Large intestine (tissue), 3 donors: ENCODE measurements around the gene GALNT17. TPM values are rescaled to one million over a fixed set of nuclear protein-coding genes. Genes with fewer than 3 reads are reported as not detected.

Source experiments
- DNase-seq, 2 donors: peaks; one replicate each; pipeline versions ENCODE4 v3.0.0 to v3.0.0-alpha.2; 2013
- H3K27ac ChIP-seq: one replicate; pipeline ENCODE4 v1.5.1; 2013; ENCODE audit warnings: low read length
- H3K27me3 ChIP-seq: 2 replicates; pipeline ENCODE4 v1.6.1; 2013; ENCODE audit warnings: low read length; ENCODE audit not compliant: control insufficient read depth, insufficient read depth
- H3K36me3 ChIP-seq: 2 replicates; pipeline ENCODE4 v1.6.1; 2013; ENCODE audit warnings: low read length; ENCODE audit not compliant: control insufficient read depth, insufficient read depth
- H3K4me1 ChIP-seq: one replicate; pipeline ENCODE4 v1.6.1; 2013; ENCODE audit warnings: low read length; ENCODE audit not compliant: control insufficient read depth, insufficient read depth
- H3K4me3 ChIP-seq: one replicate; pipeline ENCODE4 v1.5.1; 2013; ENCODE audit warnings: low read length
- H3K9me3 ChIP-seq: one replicate; pipeline ENCODE4 v1.6.1; 2013; ENCODE audit warnings: mild to moderate bottlenecking, low read depth, low read length, moderate library complexity; ENCODE audit not compliant: control insufficient read depth
- WGBS: methylation state at CpG from one replicate; pipeline ENCODE4 v1.1.5; 2013; ENCODE audit warnings: low lambda C conversion rate; ENCODE audit not compliant: insufficient coverage; 5-methylcytosine and 5-hydroxymethylcytosine counted together
- polyA plus RNA-seq: library from polyadenylated mRNA; unstranded; fragments of 120-200 nt; gene quantifications from one replicate; pipeline ENCODE4 v1.2.1, GENCODE V29; 2013

GALNT17 gene
- polyA plus RNA-seq, 1 donor, result 2.7 TPM

DNA sequence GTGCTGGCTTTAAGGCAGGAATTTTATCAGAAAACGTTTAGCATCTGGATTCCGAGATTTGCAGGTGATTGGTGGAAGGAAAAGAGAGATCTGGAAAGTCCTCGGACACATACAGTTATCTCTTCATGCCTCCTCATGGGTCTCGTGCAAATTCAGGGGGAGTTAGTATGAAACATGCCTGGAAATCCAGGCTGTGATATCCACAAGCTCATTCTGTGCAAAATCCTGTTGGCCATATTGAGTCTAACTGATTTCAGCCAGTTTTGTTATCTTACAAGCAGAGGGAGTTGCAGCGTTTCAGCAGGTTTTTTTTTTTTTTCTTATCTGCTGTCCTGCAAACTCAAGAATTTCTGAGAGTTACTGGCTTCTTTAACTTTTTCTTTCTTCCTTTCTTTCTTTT, 411.5 kb downstream of the GALNT17 start:
- Histone ChIP-seq H3K4me3 (no peak overlapping the region), H3K27ac (no peak overlapping the region), H3K4me1 (no peaks in the 10 kb centered on the region), H3K36me3 (no peaks in the 10 kb centered on the region), H3K27me3 (no peaks in the 10 kb centered on the region), H3K9me3 (no peaks in the 10 kb centered on the region)
- no peak for DNase-seq
- 10% methylated on average over 2 of the region's 5 CpGs for WGBS

DNA sequence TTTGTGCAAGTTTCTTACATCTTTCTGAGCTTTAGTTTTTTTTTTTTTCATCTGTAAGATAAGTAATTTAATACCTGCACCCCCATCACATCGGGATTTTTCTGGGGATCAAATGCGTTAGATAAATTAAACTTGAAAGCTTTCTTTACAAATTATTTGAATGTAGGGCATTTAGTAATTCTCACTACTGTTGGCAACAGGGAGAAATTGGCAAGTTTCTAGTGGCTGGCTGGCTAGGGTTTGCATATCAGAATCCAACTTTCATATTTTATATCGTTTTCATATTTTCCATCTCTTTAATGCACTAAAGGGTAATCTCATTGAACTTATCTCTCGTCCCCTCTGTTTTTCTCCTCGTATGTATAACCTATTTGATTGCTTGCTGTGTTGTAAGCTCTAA, 412.9 kb downstream of the GALNT17 start:
- no peaks in the 10 kb centered on the region for H3K36me3 ChIP-seq
- no peaks in the 10 kb centered on the region for H3K9me3 ChIP-seq
- H3K27me3 ChIP-seq, result no peaks in the 10 kb centered on the region
- no peaks in the 10 kb centered on the region for H3K4me1 ChIP-seq
- no peak overlapping the region for H3K4me3 ChIP-seq
- H3K27ac ChIP-seq, result no peak overlapping the region
- 43% methylated on average over 2 of the region's 5 CpGs for WGBS
- DNase-seq, result no peak

GRCh38 chr7:71547426-71547825, 415.5 kb downstream of the GALNT17 start:
- Histone ChIP-seq H3K4me3 (no peak overlapping the region), H3K27ac (no peak overlapping the region), H3K4me1 (no peaks in the 10 kb centered on the region), H3K27me3 (no peaks in the 10 kb centered on the region), H3K36me3 (no peaks in the 10 kb centered on the region), H3K9me3 (no peaks in the 10 kb centered on the region)
- no peak for DNase-seq
- WGBS, result no CpG with 5 or more reads among the region's 6 CpGs

- no peak for DNase-seq
- no CpG with 5 or more reads among the region's 3 CpGs for WGBS
- no peaks in the 10 kb centered on the region for H3K4me1 ChIP-seq
- no peaks in the 10 kb centered on the region for H3K9me3 ChIP-seq
- no peak overlapping the region for H3K27ac ChIP-seq
- no peaks in the 10 kb centered on the region for H3K36me3 ChIP-seq
- no peak overlapping the region for H3K4me3 ChIP-seq
- H3K27me3 ChIP-seq, result no peaks in the 10 kb centered on the region
Measured at GRCh38 chr7:71548746-71549145, 416.8 kb downstream of the GALNT17 start.

DNA sequence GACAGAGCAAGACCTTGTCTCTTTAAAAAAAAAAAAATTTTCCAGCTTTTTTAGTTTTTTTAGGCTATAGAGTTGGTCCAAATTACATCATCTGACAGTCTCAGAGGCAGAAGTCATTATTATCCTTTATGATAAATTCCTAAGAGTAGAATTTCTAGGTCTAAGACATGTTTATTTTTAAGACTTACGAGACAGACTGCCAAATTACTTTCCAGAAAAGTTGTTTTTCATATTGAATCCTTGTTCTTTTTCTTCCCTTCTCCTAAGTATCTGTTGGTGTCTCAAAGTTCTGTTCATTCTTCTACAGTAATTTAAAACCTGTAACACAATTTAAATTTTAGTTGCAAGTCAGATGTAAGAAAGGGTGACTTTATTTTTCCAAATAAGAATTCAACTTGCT, 421.4 kb downstream of the GALNT17 start:
- Histone ChIP-seq H3K4me3 (no peak overlapping the region), H3K4me1 (no peaks in the 10 kb centered on the region), H3K27me3 (no peaks in the 10 kb centered on the region), H3K36me3 (no peaks in the 10 kb centered on the region), H3K27ac (no peak overlapping the region), H3K9me3 (no peaks in the 10 kb centered on the region)
- no CpG with 5 or more reads among the region's 1 CpG for WGBS
- DNase-seq, result no peak

GRCh38 chr7:71555758-71556157, 423.8 kb downstream of the GALNT17 start:
- Histone ChIP-seq H3K4me1 (no peaks in the 10 kb centered on the region), H3K27ac (no peak overlapping the region), H3K27me3 (no peaks in the 10 kb centered on the region), H3K4me3 (no peak overlapping the region), H3K9me3 (no peaks in the 10 kb centered on the region), H3K36me3 (no peaks in the 10 kb centered on the region)
- no CpG with 5 or more reads among the region's 8 CpGs for WGBS
- DNase-seq, result no peak

GRCh38 chr7:71558806-71559613, 427.1 kb downstream of the GALNT17 start:
- WGBS, result 71% methylated on average over 1 of the region's 6 CpGs
- no peaks in the 10 kb centered on the region for H3K27me3 ChIP-seq
- H3K27ac ChIP-seq, result no peak overlapping the region
- no peaks in the 10 kb centered on the region for H3K4me1 ChIP-seq
- no peak overlapping the region for H3K4me3 ChIP-seq
- no peak for DNase-seq
- H3K36me3 ChIP-seq, result no peaks in the 10 kb centered on the region
- no peaks in the 10 kb centered on the region for H3K9me3 ChIP-seq

GRCh38 chr7:71560354-71560995, 428.5 kb downstream of the GALNT17 start:
- 100% methylated on average over 1 of the region's 10 CpGs for WGBS
- Histone ChIP-seq H3K27ac (no peak overlapping the region), H3K9me3 (no peaks in the 10 kb centered on the region), H3K36me3 (no peaks in the 10 kb centered on the region), H3K27me3 (no peaks in the 10 kb centered on the region), H3K4me3 (no peak overlapping the region), H3K4me1 (no peaks in the 10 kb centered on the region)
- DNase-seq, result no peak

DNA sequence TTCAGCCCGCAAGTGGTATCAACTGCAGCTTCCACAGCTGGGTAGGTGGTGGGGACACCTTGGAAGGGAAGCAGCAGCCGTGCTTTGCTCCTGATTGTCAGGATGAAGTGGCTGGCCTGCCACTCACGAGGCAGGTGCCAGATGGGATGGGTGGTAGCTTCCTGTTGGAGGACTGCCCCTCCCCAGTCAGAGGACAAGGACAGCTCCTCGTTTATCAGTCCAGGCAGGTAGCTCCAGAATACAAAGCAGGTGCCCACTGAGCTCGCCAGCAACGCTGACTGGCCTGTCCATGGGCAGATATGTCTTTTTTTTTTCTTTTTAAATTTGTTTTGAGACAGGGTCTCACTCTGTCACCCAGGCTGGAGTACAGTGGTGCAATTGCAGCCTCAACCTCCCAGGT, 431.3 kb downstream of the GALNT17 start:
- no CpG with 5 or more reads among the region's 6 CpGs for WGBS
- H3K4me3 ChIP-seq, result no peak overlapping the region
- H3K36me3 ChIP-seq, result no peaks in the 10 kb centered on the region

DNA sequence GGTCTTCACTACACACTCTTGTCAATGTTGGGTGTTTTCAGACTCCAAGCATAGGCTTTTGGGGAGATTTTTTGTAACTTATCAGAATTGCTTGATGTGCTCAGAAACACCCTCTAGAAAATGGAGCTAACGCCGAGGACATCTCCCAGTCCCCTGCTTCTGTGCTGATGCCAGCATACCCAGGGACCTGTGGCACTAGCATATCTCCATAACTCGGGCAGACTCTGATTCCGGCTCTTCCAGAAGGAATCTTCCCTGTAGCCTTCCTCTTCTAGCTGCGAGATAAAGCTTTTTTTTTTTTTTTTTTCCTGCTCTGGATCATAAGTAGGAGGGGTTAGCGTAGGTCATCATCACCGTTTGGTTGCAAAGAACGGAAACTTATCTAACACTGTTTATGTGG, 434.4 kb downstream of the GALNT17 start:
- DNase-seq, result no peak
- Histone ChIP-seq H3K27me3 (no peaks in the 10 kb centered on the region), H3K9me3 (no peaks in the 10 kb centered on the region), H3K27ac (no peak overlapping the region), H3K4me1 (no peaks in the 10 kb centered on the region), H3K4me3 (no peak overlapping the region), H3K36me3 (no peaks in the 10 kb centered on the region)
- WGBS, result 100% methylated on average over 1 of the region's 8 CpGs

More for the DNA sequence above, 431.3 kb downstream of the GALNT17 start:
- Histone ChIP-seq H3K9me3 (no peaks in the 10 kb centered on the region), H3K27me3 (no peaks in the 10 kb centered on the region), H3K27ac (no peak overlapping the region), H3K4me1 (no peaks in the 10 kb centered on the region)
- DNase-seq, result no peak

- no peaks in the 10 kb centered on the region for H3K27me3 ChIP-seq
- DNase-seq, result no peak
- WGBS, result no CpG with 5 or more reads among the region's 6 CpGs
- no peaks in the 10 kb centered on the region for H3K4me1 ChIP-seq
- no peaks in the 10 kb centered on the region for H3K9me3 ChIP-seq
- H3K4me3 ChIP-seq, result no peak overlapping the region
- no peaks in the 10 kb centered on the region for H3K36me3 ChIP-seq
- no peak overlapping the region for H3K27ac ChIP-seq
Measured at GRCh38 chr7:71566991-71567390, 435.0 kb downstream of the GALNT17 start.
